Thyroid gland (tissue), 4 donors: ENCODE measurements around the gene PTH.

Experiments used
- POLR2A ChIP-seq, 2 donors: fragments of 450-650 bp; IDR thresholded peaks; one replicate each; pipeline ENCODE4 v1.6.1; 2017; ENCODE audit warnings: antibody characterized with exemption in 2 of 2, mild to moderate bottlenecking in 2 of 2, moderate library complexity in 1 of 2
- TF ChIP-seq, protein P1 (sequence below), 6 experiments: fragments of 200-600 bp in 3 of 6; fragments of 450-650 bp in 3 of 6; sonication (generic) in 3 of 6; IDR thresholded peaks; one replicate each; pipeline ENCODE4 v1.5.1; 2016 to 2019; ENCODE audit warnings: antibody characterized with exemption in 6 of 6, mild to moderate bottlenecking in 2 of 6, inconsistent platforms in 1 of 6, moderate library complexity in 1 of 6

GRCh38 chr11:13535819-13536218 lies 40.0 kb upstream of the PTH start:
- no peak for TF ChIP-seq POLR2A (IDR thresholded peaks at IDR 0.05)
- TF ChIP-seq, protein P1, sequence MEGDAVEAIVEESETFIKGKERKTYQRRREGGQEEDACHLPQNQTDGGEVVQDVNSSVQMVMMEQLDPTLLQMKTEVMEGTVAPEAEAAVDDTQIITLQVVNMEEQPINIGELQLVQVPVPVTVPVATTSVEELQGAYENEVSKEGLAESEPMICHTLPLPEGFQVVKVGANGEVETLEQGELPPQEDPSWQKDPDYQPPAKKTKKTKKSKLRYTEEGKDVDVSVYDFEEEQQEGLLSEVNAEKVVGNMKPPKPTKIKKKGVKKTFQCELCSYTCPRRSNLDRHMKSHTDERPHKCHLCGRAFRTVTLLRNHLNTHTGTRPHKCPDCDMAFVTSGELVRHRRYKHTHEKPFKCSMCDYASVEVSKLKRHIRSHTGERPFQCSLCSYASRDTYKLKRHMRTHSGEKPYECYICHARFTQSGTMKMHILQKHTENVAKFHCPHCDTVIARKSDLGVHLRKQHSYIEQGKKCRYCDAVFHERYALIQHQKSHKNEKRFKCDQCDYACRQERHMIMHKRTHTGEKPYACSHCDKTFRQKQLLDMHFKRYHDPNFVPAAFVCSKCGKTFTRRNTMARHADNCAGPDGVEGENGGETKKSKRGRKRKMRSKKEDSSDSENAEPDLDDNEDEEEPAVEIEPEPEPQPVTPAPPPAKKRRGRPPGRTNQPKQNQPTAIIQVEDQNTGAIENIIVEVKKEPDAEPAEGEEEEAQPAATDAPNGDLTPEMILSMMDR (IDR thresholded peaks at IDR 0.05), result no peak
